Activated T-helper 2 cell treated with anti-CD3 and anti-CD28 coated beads, Interferon-gamma antibody, Interleukin-2, Interleukin-4, amounts not matched to agents 10 μg/mL and 5 μg/mL and 100 μg/mL, durations not matched to agents 14 hours and 24 hours and 36 hours (primary cell): Measurements from ENCODE around the gene SIL1. TPM values are rescaled to one million over a fixed set of nuclear protein-coding genes. Genes with fewer than 3 reads are reported as not detected.

Experiments used
- DNase-seq: peaks from one replicate; pipeline ENCODE4 v3.0.0; 2021; ENCODE audit warnings: low spot score
- H3K27ac Mint-ChIP-seq: one replicate; pipeline ENCODE4 v1.8.0; 2021; ENCODE audit warnings: mixed read lengths
- H3K27me3 Mint-ChIP-seq: one replicate; pipeline ENCODE4 v1.8.0; 2021; ENCODE audit warnings: low read depth, mixed read lengths
- H3K36me3 Mint-ChIP-seq: one replicate; pipeline ENCODE4 v1.8.0; 2021; ENCODE audit warnings: low read depth, mixed read lengths
- H3K4me1 Mint-ChIP-seq: one replicate; pipeline ENCODE4 v1.8.0; 2021; ENCODE audit warnings: low read depth, mixed read lengths
- H3K4me3 Mint-ChIP-seq: one replicate; pipeline ENCODE4 v1.8.0; 2021; ENCODE audit warnings: low read depth, mild to moderate bottlenecking, moderate library complexity, mixed read lengths
- H3K9me3 Mint-ChIP-seq: one replicate; pipeline ENCODE4 v1.8.0; 2021; ENCODE audit warnings: mixed read lengths
- intact Hi-C: fragments of 100-400 bp; cut with micrococcal nuclease; formaldehyde crosslinking; loops from one replicate; pipeline ENCODE4 v1.15.1; 2023
- total RNA-seq: library from RNA; stranded (reverse); gene quantifications from 2 replicates; pipeline ENCODE4 v1.2.3, GENCODE V29; 2022

Gene SIL1
- total RNA-seq, 1 donor from 2014 or later, result 31.1 TPM

- Mint-ChIP-seq H3K27ac (no peak overlapping the region), H3K27me3 (no peaks in the 10 kb centered on the region), H3K36me3 (no peaks in the 10 kb centered on the region), H3K4me1 (peaks cover 10% of the 10 kb centered on the region), H3K9me3 (no peaks in the 10 kb centered on the region), H3K4me3 (no peak overlapping the region)
- DNase-seq, result no peak
- intact Hi-C loops, result no loop called here
Measured at GRCh38 chr5:138942861-138943260, 255.3 kb downstream of the SIL1 start.

DNA sequence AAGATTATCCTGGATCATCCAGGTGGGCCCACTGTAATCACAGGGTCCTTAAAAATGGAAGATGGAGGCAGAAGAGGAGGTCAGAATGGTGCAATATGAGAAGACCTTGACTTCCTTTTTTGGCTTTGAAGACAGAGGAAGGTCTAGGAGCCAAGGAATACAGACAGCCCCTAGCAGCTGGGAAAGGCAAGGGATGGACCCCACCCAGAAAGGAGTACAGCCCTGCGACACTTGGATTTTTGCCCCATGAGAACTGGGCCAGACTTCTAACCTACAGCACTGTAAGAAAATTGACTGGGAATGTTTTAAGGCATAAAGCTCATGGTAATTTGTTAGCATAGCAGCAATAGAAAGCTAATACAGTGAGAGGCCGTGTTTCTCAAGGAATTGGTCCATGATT lies 256.1 kb downstream of the SIL1 start:
- intact Hi-C loops, result no loop called here
- Mint-ChIP-seq H3K4me3 (no peak overlapping the region), H3K27me3 (no peaks in the 10 kb centered on the region), H3K9me3 (no peaks in the 10 kb centered on the region), H3K27ac (no peak overlapping the region), H3K4me1 (peaks cover 10% of the 10 kb centered on the region), H3K36me3 (no peaks in the 10 kb centered on the region)
- DNase-seq, result no peak

DNA sequence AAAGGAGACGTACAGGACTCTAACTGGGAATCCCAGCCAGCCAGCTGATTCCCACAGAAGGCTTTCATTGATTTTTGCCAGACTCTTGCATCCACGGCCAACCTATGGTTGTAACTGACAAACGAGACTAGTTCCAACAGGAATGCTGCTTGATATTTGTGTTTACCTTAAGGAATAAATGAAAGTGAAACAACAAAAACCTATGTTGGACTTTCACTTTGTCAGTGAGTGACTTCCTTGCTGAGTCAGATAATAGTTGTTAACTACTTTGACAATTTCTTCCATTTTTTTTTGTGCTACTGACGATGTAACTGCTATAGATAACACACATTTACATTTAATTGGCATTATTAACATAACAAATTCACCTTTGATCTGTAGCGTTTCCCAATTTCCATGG lies 259.6 kb downstream of the SIL1 start:
- Mint-ChIP-seq H3K4me3 (no peak overlapping the region), H3K27ac (no peak overlapping the region), H3K27me3 (no peaks in the 10 kb centered on the region), H3K9me3 (no peaks in the 10 kb centered on the region), H3K4me1 (peaks cover 10% of the 10 kb centered on the region), H3K36me3 (peaks cover 6% of the 10 kb centered on the region)
- no peak for DNase-seq
- intact Hi-C loops, result no loop called here

DNA sequence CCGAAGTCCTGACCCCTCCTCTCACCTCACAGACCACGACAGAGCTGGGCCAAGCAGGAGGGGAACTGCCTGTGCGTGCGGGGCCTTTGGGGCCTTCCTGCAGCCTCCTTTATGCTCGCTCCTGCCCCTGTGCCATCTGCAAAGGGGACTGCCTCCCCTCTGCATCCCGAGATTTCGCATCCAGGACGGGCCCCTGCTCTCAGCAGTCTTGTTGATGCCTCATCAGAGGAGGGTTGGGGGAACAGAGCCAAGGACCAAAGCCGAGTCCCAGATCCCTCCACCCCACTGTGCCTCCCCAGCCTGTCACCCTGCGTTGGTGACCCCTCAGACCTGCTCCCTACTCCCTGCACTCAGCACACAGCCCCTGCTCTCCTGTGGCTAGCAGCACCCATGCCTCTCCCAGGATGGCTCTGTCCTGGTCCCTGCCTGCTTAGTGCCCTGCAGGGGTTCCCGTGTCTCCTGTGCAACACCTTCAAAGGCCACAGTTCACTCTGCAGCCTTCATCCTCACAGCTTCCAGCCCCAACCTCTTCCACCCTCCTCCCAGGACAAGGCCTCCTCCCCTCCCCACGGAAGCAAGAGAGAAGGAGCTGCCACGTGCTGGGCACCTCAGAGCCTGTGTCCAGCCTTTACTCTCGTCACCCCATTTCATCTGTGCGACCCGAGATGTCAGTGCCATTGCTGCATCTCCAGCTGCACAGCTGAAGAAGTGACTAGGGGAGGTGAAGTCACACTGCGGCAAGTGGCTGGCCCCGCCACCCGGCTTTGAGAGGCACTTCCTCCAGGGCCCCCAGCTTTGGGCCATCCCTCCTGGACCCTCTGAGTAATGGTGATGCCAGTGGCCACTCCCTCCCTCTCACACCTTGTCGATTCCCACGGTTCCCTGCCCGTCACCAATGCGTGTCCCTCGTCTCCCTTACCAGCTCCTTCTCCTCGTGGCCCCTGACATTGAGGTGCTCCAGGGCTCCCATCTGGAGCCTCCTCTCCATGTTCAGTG lies 260.5 kb downstream of the SIL1 start:
- peaks cover 10% of the 10 kb centered on the region for H3K4me1 Mint-ChIP-seq
- no peaks in the 10 kb centered on the region for H3K27me3 Mint-ChIP-seq
- no peak overlapping the region for H3K4me3 Mint-ChIP-seq
- H3K27ac Mint-ChIP-seq, result no peak overlapping the region
- H3K9me3 Mint-ChIP-seq, result no peaks in the 10 kb centered on the region
- intact Hi-C loops, result no loop called here
- no peak for DNase-seq
- peaks cover 13% of the 10 kb centered on the region for H3K36me3 Mint-ChIP-seq

DNA sequence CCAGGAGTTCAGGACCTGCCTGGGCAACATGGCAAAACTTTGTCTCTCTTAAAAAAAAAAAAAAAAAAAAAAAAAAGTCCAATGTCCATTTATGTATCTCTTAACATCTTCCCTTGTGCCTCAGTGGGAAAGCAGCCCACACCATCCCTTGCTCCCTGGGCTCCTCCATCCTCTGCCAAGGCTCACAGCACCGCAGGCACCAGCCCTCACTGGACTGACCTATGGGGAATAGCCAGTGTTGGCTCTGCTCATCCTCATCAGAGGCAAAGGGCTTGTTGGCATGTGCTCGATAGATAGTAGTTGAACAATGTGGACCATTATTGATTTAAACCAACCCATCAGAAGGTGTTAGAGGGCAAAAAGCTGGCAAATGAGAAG lies 261.2 kb downstream of the SIL1 start:
- DNase-seq, result no peak
- Mint-ChIP-seq H3K9me3 (no peaks in the 10 kb centered on the region), H3K36me3 (peaks cover 18% of the 10 kb centered on the region), H3K4me3 (no peak overlapping the region), H3K27me3 (no peaks in the 10 kb centered on the region), H3K4me1 (peaks cover 10% of the 10 kb centered on the region), H3K27ac (no peak overlapping the region)
- intact Hi-C loops, result no loop called here

GRCh38 chr5:138936225-138936967 lies 261.8 kb downstream of the SIL1 start:
- DNase-seq, result no peak
- H3K27ac Mint-ChIP-seq, result no peak overlapping the region
- peaks cover 10% of the 10 kb centered on the region for H3K4me1 Mint-ChIP-seq
- H3K27me3 Mint-ChIP-seq, result no peaks in the 10 kb centered on the region
- peaks cover 23% of the 10 kb centered on the region for H3K36me3 Mint-ChIP-seq
- H3K9me3 Mint-ChIP-seq, result no peaks in the 10 kb centered on the region
- no peak overlapping the region for H3K4me3 Mint-ChIP-seq
- intact Hi-C loops, result no loop called here

DNA sequence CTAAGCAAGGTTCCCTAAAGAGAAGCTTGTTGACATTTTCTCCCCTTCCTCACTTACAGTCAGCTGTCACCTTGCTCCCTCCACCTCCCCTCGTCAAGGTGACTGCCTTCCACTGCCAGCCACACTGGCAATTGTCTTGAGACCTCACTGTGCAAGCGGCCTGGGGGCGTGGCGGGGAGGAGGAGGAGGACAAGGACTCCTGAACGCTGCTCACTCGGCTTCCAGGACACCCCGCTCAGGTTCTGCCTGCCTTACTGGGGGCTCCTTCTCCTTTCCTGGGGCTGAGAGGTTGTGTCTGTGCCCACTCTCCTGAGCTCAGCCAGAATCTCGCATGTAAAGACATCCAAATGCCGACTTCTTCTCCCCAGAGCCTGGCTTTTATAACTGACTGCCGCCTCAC lies 262.7 kb downstream of the SIL1 start:
- Mint-ChIP-seq H3K27me3 (no peaks in the 10 kb centered on the region), H3K4me1 (peaks cover 3% of the 10 kb centered on the region), H3K4me3 (no peak overlapping the region), H3K36me3 (peaks cover 32% of the 10 kb centered on the region), H3K27ac (no peak overlapping the region), H3K9me3 (no peaks in the 10 kb centered on the region)
- intact Hi-C loops, result no loop called here
- no peak for DNase-seq

GRCh38 chr5:138934971-138935370 lies 263.2 kb downstream of the SIL1 start:
- Mint-ChIP-seq H3K4me1 (peaks cover 2% of the 10 kb centered on the region), H3K9me3 (no peaks in the 10 kb centered on the region), H3K4me3 (no peak overlapping the region), H3K36me3 (peaks cover 36% of the 10 kb centered on the region), H3K27ac (no peak overlapping the region), H3K27me3 (no peaks in the 10 kb centered on the region)
- intact Hi-C loops, result no loop called here
- DNase-seq, result no peak

- no peak for DNase-seq
- no peak overlapping the region for H3K27ac Mint-ChIP-seq
- H3K9me3 Mint-ChIP-seq, result no peaks in the 10 kb centered on the region
- no peaks in the 10 kb centered on the region for H3K27me3 Mint-ChIP-seq
- peaks cover 1% of the 10 kb centered on the region for H3K4me1 Mint-ChIP-seq
- intact Hi-C loops, result no loop called here
- H3K4me3 Mint-ChIP-seq, result no peak overlapping the region
- H3K36me3 Mint-ChIP-seq, result peaks cover 41% of the 10 kb centered on the region
Measured at GRCh38 chr5:138933522-138934290, 264.5 kb downstream of the SIL1 start.

- H3K27ac Mint-ChIP-seq, result no peak overlapping the region
- no peak for DNase-seq
- intact Hi-C loops, result no loop called here
- no peaks in the 10 kb centered on the region for H3K27me3 Mint-ChIP-seq
- no peaks in the 10 kb centered on the region for H3K9me3 Mint-ChIP-seq
- no peaks in the 10 kb centered on the region for H3K4me1 Mint-ChIP-seq
- no peak overlapping the region for H3K4me3 Mint-ChIP-seq
- peaks cover 44% of the 10 kb centered on the region for H3K36me3 Mint-ChIP-seq
Measured at GRCh38 chr5:138932171-138932810, 265.9 kb downstream of the SIL1 start.

GRCh38 chr5:138930371-138931097 lies 267.6 kb downstream of the SIL1 start:
- no peaks in the 10 kb centered on the region for H3K27me3 Mint-ChIP-seq
- H3K4me1 Mint-ChIP-seq, result no peaks in the 10 kb centered on the region
- DNase-seq, result no peak
- intact Hi-C loops, result no loop called here
- peaks cover 56% of the 10 kb centered on the region for H3K36me3 Mint-ChIP-seq
- H3K27ac Mint-ChIP-seq, result no peak overlapping the region
- H3K4me3 Mint-ChIP-seq, result no peak overlapping the region
- no peaks in the 10 kb centered on the region for H3K9me3 Mint-ChIP-seq

DNA sequence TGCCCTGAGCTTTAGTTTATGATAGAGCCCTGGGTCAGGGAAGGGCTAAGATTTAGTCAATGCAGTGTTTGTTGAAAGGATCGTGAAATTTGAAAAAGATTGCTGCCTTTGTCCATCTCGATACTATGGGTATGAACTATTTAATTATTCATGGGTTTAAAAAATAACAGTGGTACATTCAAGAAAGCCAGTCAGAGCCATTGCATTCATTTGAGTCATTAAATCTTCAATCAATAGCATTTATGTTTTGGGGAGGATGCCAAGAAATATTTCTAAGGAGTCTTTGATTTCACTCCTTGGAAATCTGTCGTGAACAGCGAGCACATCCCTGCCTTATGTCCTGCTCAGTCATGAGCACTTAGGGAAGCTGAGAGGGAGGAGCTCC lies 268.6 kb downstream of the SIL1 start:
- Mint-ChIP-seq H3K27ac (no peak overlapping the region), H3K4me1 (no peaks in the 10 kb centered on the region), H3K4me3 (no peak overlapping the region), H3K9me3 (no peaks in the 10 kb centered on the region), H3K27me3 (no peaks in the 10 kb centered on the region), H3K36me3 (peaks cover 58% of the 10 kb centered on the region)
- DNase-seq, result no peak
- intact Hi-C loops, result no loop called here
